Vagina (tissue), 2 donors: ENCODE data around the gene INTS1. TPM values are rescaled to one million over a fixed set of nuclear protein-coding genes. Genes with fewer than 3 reads are reported as not detected.

ENCODE experiments used
- DNase-seq, 2 donors: peaks; one replicate each; pipeline ENCODE4 v3.0.0-alpha.2; 2017; ENCODE audit errors: extremely low spot score in 2 of 2
- H3K27ac ChIP-seq: fragments of 200-600 bp; sonication (generic); one replicate; pipeline ENCODE4 v1.5.1; 2019
- H3K27me3 ChIP-seq: fragments of 200-600 bp; sonication (generic); one replicate; pipeline ENCODE4 v1.5.1; 2019
- H3K36me3 ChIP-seq, 2 donors: fragments of 200-600 bp; sonication (generic); one replicate each; pipeline ENCODE4 v1.5.1; 2017 to 2019
- H3K4me1 ChIP-seq: fragments of 200-600 bp; sonication (generic); one replicate; pipeline ENCODE4 v1.5.1; 2019
- H3K4me3 ChIP-seq, 2 donors: fragments of 200-600 bp; sonication (generic); 1 replicate in 1 of 2; 2 replicates in 1 of 2; pipeline ENCODE4 v1.5.1; 2016 to 2019
- H3K9me3 ChIP-seq: fragments of 200-600 bp; sonication (generic); one replicate; pipeline ENCODE4 v1.5.1; 2019
- POLR2A ChIP-seq, 2 donors: fragments of 450-650 bp; IDR thresholded peaks; one replicate each; pipeline ENCODE4 v1.6.1; 2017; ENCODE audit warnings: antibody characterized with exemption in 2 of 2, mild to moderate bottlenecking in 2 of 2, moderate library complexity in 2 of 2
- POLR2AphosphoS5 ChIP-seq, 2 donors: sonication (generic); formaldehyde crosslinking; IDR thresholded peaks; one replicate each; pipeline ENCODE4 v1.9.0; 2017; ENCODE audit warnings: antibody characterized with exemption in 2 of 2, mild to moderate bottlenecking in 2 of 2, low read depth in 1 of 2; ENCODE audit not compliant: insufficient read depth in 1 of 2
- intact Hi-C: fragments of 100-400 bp; cut with DNase I; formaldehyde crosslinking; loops from one replicate; pipeline ENCODE4 v1.15.1; 2023
- total RNA-seq: library from RNA; depleted of rRNA; stranded (reverse); fragments of >200 nt; gene quantifications from one replicate; pipeline ENCODE4 v1.2.3, GENCODE V29; 2016
- TF ChIP-seq, protein P1 (sequence below), 3 experiments: fragments of 450-650 bp in 2 of 3; fragments of 200-600 bp in 1 of 3; sonication (generic) in 1 of 3; IDR thresholded peaks; one replicate each; pipeline ENCODE4 v1.5.1; 2017 to 2019; ENCODE audit warnings: antibody characterized with exemption in 3 of 3, mild to moderate bottlenecking in 2 of 3, moderate library complexity in 2 of 3

Gene INTS1
- total RNA-seq, 1 donor from 2014 or later: 67.3 TPM

DNA sequence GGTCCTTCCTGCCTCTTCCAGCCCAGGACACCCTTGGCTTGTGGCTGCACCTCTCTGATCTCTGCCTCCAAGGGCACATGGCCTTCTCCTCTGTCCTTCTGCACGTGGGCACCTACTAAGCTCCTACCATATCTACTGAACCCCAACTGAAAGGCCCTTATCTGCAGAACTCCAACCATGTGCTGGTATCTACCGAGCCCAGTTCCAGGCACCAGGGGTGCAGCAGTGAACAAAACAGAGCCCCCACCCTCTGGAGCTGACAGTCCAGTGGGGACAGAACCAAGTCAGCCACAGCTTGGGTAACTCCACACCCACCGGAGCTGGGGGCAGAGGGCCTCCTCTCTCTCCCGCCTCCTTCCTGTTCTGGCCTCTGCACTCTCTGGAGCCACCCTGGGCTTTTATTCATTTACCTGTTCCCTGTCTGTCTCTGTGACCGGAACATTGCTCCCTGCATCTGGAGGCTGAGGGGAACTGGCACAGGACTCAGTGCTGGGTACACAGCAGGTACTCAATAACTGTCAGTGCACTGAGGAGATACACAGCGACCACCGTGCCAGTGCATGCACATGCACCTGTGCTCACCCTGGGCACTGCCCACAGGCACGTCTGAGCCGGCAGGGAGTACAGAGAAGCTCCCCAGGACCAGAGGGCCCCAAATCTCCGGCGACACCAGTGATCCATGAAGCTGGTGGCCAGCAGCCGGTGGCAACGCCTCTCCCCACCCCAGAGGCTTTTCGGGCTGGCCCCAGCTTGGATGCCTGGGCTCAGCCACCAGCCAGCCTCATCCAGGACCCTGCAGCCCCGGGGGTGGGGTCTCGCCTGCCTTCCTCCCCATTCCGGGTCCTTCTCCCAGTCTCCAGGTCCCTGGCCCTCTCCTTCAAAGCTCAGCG, 46.9 kb downstream of the INTS1 start:
- DNase-seq: no peak
- no peaks in the 10 kb centered on the region for H3K36me3 ChIP-seq
- peak overlapping the region in 1 of 2 donors; percentile 91 for H3K4me3 ChIP-seq
- no peaks in the 10 kb centered on the region for H3K27me3 ChIP-seq
- intact Hi-C loops: no loop called here
- TF ChIP-seq POLR2A (IDR thresholded peaks at IDR 0.05): no peak
- TF ChIP-seq POLR2AphosphoS5 (IDR thresholded peaks at IDR 0.05; ENCODE audit: insufficient read depth in 1 of 2, low read depth in 1 of 2): no peak
- TF ChIP-seq, protein P1, sequence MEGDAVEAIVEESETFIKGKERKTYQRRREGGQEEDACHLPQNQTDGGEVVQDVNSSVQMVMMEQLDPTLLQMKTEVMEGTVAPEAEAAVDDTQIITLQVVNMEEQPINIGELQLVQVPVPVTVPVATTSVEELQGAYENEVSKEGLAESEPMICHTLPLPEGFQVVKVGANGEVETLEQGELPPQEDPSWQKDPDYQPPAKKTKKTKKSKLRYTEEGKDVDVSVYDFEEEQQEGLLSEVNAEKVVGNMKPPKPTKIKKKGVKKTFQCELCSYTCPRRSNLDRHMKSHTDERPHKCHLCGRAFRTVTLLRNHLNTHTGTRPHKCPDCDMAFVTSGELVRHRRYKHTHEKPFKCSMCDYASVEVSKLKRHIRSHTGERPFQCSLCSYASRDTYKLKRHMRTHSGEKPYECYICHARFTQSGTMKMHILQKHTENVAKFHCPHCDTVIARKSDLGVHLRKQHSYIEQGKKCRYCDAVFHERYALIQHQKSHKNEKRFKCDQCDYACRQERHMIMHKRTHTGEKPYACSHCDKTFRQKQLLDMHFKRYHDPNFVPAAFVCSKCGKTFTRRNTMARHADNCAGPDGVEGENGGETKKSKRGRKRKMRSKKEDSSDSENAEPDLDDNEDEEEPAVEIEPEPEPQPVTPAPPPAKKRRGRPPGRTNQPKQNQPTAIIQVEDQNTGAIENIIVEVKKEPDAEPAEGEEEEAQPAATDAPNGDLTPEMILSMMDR (IDR thresholded peaks at IDR 0.05): no peak
- H3K4me1 ChIP-seq: peaks cover 92% of the 10 kb centered on the region
- H3K27ac ChIP-seq: peak overlapping the region; percentile 88
- no peaks in the 10 kb centered on the region for H3K9me3 ChIP-seq

GRCh38 chr7:1455955-1456354, 48.2 kb downstream of the INTS1 start:
- TF ChIP-seq POLR2AphosphoS5 (IDR thresholded peaks at IDR 0.05; ENCODE audit: insufficient read depth in 1 of 2, low read depth in 1 of 2) (no peak), POLR2A (IDR thresholded peaks at IDR 0.05) (no peak)
- TF ChIP-seq, protein P1 (IDR thresholded peaks at IDR 0.05): no peak

DNA sequence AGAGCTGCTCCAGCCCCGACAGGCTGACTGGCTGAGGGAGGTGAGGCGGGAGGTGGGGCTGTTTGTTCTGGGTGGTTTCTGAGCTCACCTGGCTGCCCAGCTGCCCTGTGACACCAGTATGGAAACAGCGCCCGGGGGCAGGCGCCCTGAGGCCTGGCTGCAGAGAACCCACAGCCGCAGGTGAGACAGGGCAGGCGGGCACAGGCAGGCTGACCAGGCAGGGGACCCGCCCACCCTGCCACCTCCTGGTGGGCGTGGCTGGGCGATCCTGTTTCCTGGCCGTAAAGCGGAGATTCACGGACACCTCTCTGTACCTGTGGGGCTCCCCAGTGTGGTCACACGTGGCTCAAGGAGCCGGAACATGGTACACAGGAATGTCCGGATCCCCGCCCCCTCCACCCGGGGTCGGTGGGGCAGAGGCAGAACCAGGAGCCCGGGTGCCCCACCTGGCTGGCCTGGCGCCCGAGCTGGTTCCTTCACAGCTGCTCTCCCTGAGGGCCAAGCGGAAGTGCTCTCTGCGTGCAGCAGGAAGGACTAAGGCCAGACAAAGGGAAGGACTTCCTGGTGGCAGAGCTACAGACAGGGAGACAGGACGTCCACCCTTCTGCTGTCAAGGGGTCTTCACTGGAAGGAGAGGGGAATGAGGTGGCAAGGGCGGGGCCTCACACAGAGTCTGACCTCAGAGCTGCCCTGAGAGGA, 48.8 kb downstream of the INTS1 start:
- Histone ChIP-seq H3K4me3 (no peak overlapping the region), H3K27me3 (no peaks in the 10 kb centered on the region), H3K27ac (peak overlapping the region; percentile 59), H3K9me3 (no peaks in the 10 kb centered on the region), H3K4me1 (peaks cover 89% of the 10 kb centered on the region), H3K36me3 (no peaks in the 10 kb centered on the region)
- intact Hi-C loops: no loop called here
- DNase-seq: no peak
- TF ChIP-seq, protein P1 (IDR thresholded peaks at IDR 0.05): no peak
- TF ChIP-seq POLR2AphosphoS5 (IDR thresholded peaks at IDR 0.05; ENCODE audit: insufficient read depth in 1 of 2, low read depth in 1 of 2): peak; percentile 22 to 36
- TF ChIP-seq POLR2A (IDR thresholded peaks at IDR 0.05): no peak

More at GRCh38 chr7:1455955-1456354, 48.2 kb downstream of the INTS1 start:
- Histone ChIP-seq H3K36me3 (no peaks in the 10 kb centered on the region), H3K4me3 (no peak overlapping the region), H3K27me3 (no peaks in the 10 kb centered on the region), H3K4me1 (peaks cover 89% of the 10 kb centered on the region), H3K9me3 (no peaks in the 10 kb centered on the region), H3K27ac (peak overlapping the region; percentile 59)
- intact Hi-C loops: no loop called here
- DNase-seq: no peak

GRCh38 chr7:1454542-1454941, 49.6 kb downstream of the INTS1 start:
- TF ChIP-seq POLR2A (IDR thresholded peaks at IDR 0.05) (no peak), POLR2AphosphoS5 (IDR thresholded peaks at IDR 0.05; ENCODE audit: insufficient read depth in 1 of 2, low read depth in 1 of 2) (no peak)
- TF ChIP-seq, protein P1 (IDR thresholded peaks at IDR 0.05): no peak
- Histone ChIP-seq H3K4me1 (peaks cover 91% of the 10 kb centered on the region), H3K4me3 (no peak overlapping the region), H3K36me3 (no peaks in the 10 kb centered on the region), H3K27me3 (no peaks in the 10 kb centered on the region), H3K27ac (peak overlapping the region; percentile 46), H3K9me3 (no peaks in the 10 kb centered on the region)
- no peak for DNase-seq
- intact Hi-C loops: no loop called here
